ENCODE measurements around the gene TMEM80.

DNA sequence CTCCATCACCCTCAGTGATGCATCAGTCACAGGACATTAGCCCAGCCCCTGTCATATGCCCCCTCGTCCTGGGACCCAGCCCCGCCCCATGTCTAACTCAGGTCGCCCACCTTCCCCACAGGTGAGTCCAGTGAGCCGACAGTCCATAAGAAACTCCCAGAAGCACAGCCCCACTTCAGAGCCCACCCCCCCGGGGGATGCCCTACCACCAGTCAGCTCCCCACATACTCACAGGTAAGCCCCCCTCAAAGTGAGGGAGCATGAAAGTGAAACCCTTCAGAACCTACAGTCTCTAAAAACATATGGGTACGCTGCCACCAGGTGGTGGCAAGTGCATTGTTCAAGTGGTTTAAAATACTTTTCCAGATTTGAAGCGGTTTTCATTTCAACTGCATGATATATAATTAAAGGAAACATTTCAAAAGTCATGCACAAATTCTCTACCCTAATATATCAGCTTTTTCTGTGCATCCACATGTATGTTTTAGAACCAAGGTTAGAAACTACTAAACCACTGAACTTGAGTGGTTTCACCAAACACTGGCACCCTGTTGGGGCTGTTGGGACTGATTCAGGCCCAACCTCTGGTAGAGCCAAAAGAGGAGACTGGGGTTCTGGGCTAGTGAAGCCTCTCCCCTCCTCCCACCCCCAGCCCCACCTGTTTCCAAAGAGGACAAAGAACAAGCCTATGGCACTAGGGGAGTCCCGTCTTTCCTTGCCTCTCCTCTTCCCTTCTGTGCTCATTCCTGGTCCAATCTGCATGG, 27.7 kb downstream of the TMEM80 start:
- TF ChIP-seq, protein P1, sequence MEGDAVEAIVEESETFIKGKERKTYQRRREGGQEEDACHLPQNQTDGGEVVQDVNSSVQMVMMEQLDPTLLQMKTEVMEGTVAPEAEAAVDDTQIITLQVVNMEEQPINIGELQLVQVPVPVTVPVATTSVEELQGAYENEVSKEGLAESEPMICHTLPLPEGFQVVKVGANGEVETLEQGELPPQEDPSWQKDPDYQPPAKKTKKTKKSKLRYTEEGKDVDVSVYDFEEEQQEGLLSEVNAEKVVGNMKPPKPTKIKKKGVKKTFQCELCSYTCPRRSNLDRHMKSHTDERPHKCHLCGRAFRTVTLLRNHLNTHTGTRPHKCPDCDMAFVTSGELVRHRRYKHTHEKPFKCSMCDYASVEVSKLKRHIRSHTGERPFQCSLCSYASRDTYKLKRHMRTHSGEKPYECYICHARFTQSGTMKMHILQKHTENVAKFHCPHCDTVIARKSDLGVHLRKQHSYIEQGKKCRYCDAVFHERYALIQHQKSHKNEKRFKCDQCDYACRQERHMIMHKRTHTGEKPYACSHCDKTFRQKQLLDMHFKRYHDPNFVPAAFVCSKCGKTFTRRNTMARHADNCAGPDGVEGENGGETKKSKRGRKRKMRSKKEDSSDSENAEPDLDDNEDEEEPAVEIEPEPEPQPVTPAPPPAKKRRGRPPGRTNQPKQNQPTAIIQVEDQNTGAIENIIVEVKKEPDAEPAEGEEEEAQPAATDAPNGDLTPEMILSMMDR (conservative IDR thresholded peaks at IDR 0.05; ENCODE audit: low read length) = peak; percentile 80
- no peak for TF ChIP-seq EZH2phosphoT487 (IDR thresholded peaks at IDR 0.05; ENCODE audit: borderline replicate concordance)
